GM12875 (cell line): ENCODE results near the gene GATC.
"Not testable (repeated sequence)": the region's sequence is repeated elsewhere in the genome, so short reads cannot be mapped to it uniquely, and the experiment has no call there.

Experiments used
- H3K4me3 ChIP-seq: one replicate; pipeline ENCODE4 v1.5.1; 2011; ENCODE audit warnings: low read depth, low read length, control low read depth
- TF ChIP-seq, protein P1 (sequence below): IDR thresholded peaks from 2 replicates; pipeline ENCODE4 v1.5.1; 2011; ENCODE audit warnings: low read depth, mild to moderate bottlenecking, control low read depth, inconsistent platforms, low read length, moderate library complexity, borderline replicate concordance; ENCODE audit not compliant: insufficient read depth

Gene GATC

DNA sequence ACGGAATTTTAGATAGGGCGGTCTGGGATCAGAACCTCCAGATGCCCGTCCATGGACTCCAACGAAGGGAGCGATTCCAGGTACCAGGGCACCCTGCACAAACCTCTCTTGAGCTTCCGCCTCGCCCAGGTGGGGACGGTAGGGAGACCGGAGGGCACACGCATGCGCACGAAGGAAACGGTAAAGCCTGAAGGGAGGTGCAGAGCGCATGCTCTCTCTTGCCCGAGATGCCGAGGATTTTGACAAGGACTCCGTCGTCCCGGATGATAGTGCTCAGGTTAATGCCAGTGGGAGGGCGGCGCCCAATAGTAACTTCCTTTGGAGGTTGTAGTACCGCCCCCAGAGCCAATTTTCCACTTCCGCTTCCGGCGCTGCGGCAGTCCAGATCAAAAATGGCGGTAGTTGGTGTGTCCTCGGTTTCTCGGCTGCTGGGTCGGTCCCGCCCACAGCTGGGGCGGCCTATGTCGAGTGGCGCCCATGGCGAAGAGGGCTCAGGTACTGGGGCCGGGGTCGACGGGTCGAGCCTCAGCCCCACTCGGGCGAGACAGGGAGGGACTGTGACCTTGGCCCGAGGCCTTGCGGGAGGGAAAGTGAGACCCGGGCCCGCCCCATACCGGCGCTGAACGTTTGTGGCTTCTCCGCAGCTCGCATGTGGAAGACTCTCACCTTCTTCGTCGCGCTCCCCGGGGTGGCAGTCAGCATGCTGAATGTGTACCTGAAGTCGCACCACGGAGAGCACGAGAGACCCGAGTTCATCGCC lies 8.3 kb upstream of the GATC start, which contains the start of gene COX6A1:
Gene COX6A1, plus strand, starts transcription at position 379 of the 760 bp plus-strand sequence. Its CDS starts 14 bp downstream, at position 393.
- H3K4me3 ChIP-seq: peak within 1 kb of the TSS; percentile 80
- TF ChIP-seq, protein P1, sequence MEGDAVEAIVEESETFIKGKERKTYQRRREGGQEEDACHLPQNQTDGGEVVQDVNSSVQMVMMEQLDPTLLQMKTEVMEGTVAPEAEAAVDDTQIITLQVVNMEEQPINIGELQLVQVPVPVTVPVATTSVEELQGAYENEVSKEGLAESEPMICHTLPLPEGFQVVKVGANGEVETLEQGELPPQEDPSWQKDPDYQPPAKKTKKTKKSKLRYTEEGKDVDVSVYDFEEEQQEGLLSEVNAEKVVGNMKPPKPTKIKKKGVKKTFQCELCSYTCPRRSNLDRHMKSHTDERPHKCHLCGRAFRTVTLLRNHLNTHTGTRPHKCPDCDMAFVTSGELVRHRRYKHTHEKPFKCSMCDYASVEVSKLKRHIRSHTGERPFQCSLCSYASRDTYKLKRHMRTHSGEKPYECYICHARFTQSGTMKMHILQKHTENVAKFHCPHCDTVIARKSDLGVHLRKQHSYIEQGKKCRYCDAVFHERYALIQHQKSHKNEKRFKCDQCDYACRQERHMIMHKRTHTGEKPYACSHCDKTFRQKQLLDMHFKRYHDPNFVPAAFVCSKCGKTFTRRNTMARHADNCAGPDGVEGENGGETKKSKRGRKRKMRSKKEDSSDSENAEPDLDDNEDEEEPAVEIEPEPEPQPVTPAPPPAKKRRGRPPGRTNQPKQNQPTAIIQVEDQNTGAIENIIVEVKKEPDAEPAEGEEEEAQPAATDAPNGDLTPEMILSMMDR: no peak

DNA sequence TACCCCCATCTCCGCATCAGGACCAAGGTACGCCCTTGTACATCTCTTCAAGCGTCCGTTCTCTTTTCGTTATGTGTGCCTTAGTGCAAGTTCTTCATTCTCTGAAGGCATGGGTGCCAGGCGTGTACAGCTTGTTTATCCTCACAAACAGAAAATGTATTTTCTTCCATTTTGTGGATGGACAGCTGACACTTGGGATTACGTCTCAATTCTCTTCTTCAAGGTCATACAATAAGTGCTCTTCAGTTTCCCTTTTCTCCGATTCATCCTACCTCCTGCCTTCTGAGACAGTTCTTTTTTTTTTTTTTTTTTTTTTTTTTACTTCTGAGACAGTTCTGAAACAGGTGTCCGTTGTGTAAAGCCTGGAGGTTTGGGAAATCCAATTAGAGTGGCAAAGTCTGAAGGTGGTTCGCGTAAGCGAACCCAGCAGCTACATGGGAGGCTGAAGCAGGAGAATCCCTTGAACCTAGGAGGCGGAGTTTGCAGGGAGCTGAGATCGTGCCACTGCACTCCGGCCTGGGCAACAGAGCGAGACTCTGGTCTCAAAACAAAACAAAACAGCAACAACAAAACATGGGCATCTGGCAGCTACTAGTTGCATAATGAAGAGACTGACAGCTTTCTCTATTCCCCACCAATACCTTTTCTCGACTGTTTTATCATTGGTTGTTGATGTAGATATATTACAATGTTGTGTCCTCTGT lies 7.6 kb upstream of the GATC start:
- TF ChIP-seq, protein P1: no peak
- H3K4me3 ChIP-seq: peak overlapping the region; percentile 80

DNA sequence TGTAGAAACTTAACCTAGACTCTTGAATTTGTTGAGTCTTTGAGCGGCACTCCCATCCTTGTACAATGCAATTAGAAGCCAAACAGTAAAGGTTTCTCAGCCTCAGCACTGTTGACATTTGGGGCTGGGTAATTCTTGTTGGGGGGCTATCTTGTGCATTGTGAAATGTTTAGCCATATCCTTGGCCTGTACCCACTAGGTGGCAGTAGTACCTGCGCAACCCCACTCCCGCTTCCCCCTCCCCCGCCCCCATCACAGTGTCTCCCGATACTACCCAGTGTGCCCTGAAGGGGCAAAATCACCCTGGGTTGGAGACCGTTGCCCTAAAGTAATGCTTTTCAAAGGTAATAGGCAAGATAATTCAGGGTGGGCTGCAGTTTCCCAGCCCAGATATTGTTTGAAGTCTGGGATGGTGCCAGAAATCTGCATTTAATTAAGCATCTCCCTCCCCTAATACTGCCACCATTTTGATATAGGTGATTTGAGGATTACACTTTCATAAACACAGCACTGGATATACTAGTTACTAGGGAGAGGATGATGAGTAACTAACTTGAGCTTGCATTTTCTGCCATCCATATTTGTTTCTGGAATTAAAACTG lies 6.5 kb upstream of the GATC start:
- TF ChIP-seq, protein P1: peak; percentile 74
- no peak overlapping the region for H3K4me3 ChIP-seq

DNA sequence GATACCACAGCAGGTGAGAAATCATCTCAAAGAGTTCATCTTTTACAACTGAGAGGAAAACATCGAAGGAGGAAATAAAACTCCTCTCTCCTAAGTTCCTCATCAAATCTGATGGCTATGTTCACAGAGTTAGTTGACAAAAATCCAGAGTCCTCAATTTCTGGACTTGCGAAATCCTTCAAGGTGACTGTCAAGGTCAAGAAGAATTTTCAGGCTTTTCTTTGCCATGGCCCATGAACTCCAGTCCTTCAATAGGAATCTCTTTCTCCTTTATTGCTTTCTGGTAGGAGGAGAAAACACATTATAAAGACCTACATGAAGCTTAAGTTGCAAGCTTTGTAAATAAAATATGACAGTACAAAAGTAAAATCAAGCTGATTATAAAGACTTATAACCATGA lies 1.6 kb upstream of the GATC start:
- TF ChIP-seq, protein P1: no peak
- H3K4me3 ChIP-seq: no peak overlapping the region

DNA sequence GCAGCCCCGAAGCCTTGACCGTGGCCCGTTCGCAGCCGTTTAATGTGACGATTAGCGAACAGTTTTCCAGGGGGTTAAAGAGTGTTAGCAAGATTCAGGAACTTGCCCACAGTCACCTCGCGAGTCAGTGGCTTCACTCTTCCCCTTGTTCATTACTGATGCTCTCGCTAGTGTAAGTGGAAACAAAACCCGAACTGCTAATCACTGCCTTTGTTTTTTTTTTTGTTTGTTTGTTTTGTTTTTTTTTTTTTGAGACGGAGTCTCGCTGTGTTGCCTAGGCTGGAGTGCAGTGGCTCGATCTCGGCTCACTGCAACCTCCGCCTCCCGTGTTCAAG lies 567 bp downstream of the GATC start:
- peak overlapping the region; percentile 96 for H3K4me3 ChIP-seq

DNA sequence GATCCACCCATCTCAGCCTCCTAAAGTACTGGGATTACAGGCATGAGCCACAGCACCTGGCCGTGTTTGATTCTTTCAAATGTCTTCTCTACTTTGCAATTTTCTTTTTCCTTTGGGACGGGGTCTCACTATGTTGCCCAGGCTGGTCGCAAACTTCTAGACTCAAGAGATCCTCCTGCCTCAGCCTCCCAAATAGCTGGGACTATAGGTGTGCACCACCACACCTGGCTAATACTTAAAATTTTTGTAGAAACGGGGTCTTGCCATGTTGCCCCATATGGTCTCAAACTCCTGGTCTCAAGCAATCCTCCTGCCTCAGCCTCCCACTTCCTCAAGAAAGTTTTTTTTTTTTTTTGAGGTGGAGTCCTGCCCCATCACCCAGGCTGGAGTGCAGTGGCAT lies 1.7 kb downstream of the GATC start:
- no peak overlapping the region for H3K4me3 ChIP-seq
- TF ChIP-seq, protein P1: no peak

DNA sequence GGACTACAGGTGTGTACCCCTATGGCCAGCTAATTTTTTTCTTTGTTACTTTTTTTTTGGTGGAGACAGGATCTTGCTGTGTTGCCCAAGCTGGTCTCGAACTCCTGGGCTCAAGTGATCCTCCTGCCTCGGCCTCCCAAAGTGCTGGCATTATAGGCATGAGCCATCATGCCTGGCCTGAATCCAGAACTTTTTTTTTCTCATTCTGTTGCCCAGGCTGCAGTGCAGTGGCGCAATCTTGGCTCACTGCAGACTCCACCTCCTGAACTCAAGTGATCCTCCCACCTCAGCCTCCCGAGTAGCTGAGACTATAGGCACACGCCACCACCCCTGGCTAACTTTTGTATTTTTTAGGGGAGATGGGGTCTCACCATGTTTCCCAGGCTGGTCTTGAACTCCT lies 6.3 kb downstream of the GATC start:
- not testable (repeated sequence) for H3K4me3 ChIP-seq
